Adipose tissue (tissue), 3 donors: ENCODE data around the gene MAGI2. TPM values are rescaled to one million over a fixed set of nuclear protein-coding genes. Genes with fewer than 3 reads are reported as not detected.
"Not testable (repeated sequence)": the region's sequence is repeated elsewhere in the genome, so short reads cannot be mapped to it uniquely, and the experiment has no call there.

ENCODE experiments used
- H3K27ac ChIP-seq: one replicate; pipeline ENCODE4 v1.5.1; 2013; ENCODE audit warnings: low read depth, low read length
- WGBS, 3 donors: extraction: QIAGEN DNeasy Blood & Tissue Kit; methylation state at CpG; one replicate each; pipeline ENCODE4 v1.1.7; 2013; 5-methylcytosine and 5-hydroxymethylcytosine counted together
- polyA plus RNA-seq, 3 donors: library from polyadenylated mRNA; stranded (reverse); fragments of 200-250 nt; gene quantifications; one replicate each; pipeline ENCODE4 v1.2.3, GENCODE V29; 2013
- donor health status: healthy with polysubstance abuse.
- donor health status: Bipolar disorder and iron deficiency.
- donor health status: healthy.

The MAGI2 gene
- polyA plus RNA-seq, 3 donors, result 0.81 to 3.2 (median 2.2) TPM

DNA sequence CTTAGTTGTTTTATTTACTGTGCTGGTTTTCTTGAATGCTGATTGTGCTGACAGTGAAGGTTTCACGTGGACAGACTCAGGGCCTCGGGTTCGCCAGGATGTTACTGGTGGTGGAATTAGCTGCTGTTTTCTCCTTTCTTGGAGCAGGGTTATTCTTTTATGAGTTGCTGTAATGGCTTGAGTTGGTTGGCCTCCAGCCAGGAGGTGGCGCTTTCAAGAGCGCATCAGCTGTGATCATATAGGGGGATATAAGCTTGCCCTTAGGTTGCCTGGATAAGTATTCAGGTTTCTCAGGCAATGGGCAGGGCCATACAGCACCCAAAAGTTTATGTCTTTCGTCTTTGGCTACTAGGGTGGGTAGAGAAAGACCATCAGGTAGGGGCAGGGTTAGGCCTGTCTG is 913.6 kb downstream of the MAGI2 start:
- H3K27ac ChIP-seq, result no peak overlapping the region
- WGBS, 3 donors, result 94 to 95% (median 95%) methylated on average over 6 of the region's 6 CpGs

DNA sequence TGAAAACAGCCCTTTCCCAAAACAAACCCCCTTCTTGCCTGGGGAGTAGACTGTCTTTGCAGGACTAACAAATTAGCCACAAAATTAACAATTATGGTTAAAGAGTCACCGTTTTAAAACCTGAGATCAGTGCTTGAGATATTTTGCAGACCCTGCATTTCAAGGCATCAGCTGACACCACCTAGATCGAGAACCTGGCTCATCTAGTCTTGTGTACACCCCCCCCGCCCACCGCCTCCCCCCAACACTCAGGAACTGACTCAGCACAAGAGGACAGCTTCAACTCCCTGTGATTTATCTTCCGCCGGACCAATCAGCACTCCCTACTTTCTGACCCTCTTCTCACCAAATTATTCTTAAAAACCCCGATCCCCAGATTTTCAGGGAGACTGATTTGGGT is 917.8 kb downstream of the MAGI2 start:
- no peak overlapping the region for H3K27ac ChIP-seq
- WGBS, 3 donors, result 63 to 71% (median 67%) methylated on average over 7 of the region's 7 CpGs

DNA sequence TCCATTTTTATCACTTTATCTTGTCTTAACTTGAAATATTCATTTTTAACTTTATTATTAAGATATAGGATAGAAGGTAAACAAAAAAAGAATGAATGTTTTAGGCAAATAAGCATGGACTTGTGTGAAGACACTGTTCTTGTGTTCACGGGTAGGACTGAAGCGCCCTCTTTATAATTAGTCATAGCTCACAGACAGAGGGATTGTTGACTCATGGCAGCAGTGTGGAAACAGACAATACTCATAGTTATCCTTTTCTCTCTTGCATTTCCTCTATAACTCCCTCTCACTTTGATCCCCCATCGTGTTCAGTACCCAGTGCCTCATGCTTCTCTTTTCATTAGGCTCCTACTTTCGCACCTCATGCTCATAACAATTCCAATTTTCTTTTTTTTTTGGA is 923.1 kb downstream of the MAGI2 start:
- no peak overlapping the region for H3K27ac ChIP-seq
- 68 to 81% (median 75%) methylated on average over 4 of the region's 4 CpGs for WGBS, 3 donors

DNA sequence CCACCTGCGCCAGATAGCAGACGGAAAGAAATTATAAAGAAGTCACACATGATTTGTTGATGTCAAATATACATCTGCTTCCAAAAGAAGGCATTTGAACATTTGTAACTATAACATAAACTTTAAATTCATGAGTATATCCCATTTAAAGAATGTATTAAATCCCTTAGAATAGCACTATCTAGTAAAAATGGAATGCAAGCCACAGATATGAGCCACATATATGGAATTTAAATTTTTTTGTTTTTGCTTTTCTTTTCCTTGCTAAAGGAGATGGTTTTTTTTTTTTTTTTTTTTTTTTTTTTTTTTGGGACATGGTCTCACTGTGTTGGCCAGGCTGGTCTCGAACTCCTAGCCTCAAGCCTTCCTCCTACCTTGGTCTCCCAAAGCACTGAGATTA is 924.1 kb downstream of the MAGI2 start:
- 70 to 83% (median 78%) methylated on average over 3 of the region's 3 CpGs for WGBS, 3 donors
- no peak overlapping the region for H3K27ac ChIP-seq

DNA sequence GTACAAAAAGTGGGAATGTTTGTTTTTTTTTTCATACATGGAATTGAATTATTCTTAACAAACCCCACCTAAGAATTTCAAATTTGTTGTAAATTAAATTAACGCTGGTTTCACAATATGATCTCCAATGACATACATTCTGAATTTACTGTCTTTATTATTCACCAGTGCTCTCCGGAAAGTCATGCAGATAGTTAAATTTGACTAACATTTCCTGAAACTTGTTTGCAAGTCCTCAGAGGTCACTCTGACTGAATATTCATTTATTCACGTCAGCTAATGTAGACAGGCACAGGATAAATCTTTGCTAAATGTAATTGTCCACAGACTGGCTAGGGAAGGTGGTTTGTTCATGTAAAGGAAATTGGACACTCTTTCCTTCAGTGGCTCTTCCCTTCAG is 924.5 kb downstream of the MAGI2 start:
- WGBS, 3 donors, result 66 to 75% (median 75%) methylated on average over 3 of the region's 3 CpGs
- no peak overlapping the region for H3K27ac ChIP-seq

DNA sequence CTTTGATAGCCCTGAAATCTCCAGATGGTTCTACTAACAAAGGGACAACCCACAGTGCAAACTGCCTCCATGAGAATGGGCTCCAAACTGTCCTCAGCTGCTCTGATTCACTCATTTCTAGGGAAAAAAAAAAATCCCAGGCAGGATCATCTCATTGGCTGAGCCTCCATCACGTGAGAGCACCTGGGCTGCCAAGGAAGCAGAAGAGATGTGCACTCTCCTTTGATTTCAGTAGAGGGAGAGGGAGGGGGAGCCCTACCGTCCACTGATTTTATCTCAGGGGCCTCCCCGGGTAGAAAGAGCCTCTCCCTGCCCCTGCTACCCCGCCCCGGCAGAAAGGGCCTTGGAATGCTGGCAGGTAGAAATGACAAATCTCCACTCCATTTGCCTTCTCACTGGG is 929.5 kb downstream of the MAGI2 start:
- no peak overlapping the region for H3K27ac ChIP-seq
- WGBS, 3 donors, result 44 to 68% (median 66%) methylated on average over 5 of the region's 5 CpGs

DNA sequence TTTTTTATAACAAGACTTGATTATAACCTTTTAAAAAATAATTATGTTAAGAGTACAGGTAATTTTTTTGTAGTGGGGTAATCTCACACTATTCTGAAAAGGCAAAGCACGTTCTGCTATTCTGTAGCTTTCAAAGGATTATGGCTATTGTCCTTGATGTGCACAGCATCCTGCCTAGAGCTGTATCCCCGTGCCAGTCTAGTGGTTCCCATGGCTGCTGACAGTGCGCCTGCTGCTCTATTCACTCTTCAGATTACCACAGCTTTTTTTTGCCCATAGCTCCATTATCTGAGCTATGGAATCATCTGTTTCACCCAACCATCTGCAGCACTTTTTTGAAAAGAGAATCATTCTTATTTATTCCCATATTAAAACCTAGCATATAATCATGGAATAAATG is 931.5 kb downstream of the MAGI2 start:
- 83 to 89% (median 89%) methylated on average over 3 of the region's 3 CpGs for WGBS, 3 donors
- no peak overlapping the region for H3K27ac ChIP-seq

DNA sequence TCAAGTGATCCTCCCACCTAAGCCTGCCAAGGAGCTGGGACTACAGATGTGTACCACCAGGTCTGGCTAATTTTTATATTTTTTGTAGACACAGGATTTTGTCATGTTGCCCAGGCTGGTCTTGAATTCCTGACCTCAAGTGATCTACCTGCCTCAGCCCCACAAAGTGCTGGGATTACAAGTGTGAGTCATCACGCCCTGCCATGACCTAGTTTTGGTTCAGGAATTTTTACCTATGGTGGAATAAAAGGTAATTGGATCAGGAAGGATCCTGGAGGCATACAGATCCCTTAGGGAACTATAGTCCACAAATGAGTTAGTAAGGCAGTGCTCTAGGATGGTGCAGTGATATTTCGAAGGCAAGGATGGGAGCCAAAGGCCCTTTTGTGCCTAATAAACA is 937.0 kb downstream of the MAGI2 start:
- no peak overlapping the region for H3K27ac ChIP-seq
- 86 to 94% (median 88%) methylated on average over 2 of the region's 2 CpGs for WGBS, 3 donors

DNA sequence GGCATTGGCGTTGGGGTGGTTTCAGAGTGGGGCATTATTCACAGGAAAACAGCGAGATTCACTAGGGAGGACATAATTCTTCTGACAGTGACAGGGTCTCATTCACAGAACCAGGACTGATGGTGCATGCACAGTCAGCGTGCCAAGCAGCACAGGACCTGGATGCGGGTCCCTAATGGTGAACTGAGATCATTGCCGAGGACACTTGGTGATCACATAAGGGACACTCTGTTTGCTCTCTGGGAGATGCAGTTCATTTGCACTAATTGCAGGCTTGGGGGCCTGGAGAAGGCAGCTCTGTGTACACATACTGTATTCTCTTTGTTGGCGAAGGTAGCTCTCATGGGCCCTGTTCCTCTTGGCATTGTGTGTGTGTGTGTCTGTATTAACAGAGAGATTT is 938.8 kb downstream of the MAGI2 start:
- H3K27ac ChIP-seq, result no peak overlapping the region
- WGBS, 3 donors, result 81 to 91% (median 90%) methylated on average over 6 of the region's 6 CpGs

DNA sequence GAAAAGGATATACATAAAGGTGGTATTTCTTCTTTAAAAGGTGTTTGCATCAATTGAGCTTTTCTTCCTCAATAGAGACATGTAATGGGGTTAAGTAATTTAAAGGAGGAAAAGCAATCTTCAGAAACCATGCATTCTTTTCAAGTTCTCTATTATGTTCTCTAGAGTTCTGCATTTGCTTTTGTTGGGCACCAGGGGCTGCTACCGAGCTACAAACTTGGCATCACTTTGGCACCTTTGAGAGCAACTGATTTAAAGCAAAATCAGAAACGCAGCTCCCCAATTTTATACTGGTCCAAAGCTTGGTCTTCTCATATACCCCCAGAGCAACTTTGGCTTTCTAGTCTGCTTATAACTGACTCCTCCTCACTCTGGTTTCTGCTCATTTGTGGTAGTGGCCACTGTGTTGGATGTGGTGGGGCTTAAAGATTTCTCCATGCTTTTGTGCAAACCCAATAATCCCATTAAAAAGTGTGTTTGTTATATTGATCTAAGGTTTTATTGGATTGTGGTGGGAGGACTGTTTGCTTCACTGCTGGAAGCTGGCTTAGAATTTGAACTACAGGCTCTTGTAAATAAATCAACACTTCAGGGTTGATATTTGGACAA is 942.8 kb downstream of the MAGI2 start:
- H3K27ac ChIP-seq, result no peak overlapping the region
- 5 to 10% (median 6%) methylated on average over 2 of the region's 2 CpGs for WGBS, 3 donors

DNA sequence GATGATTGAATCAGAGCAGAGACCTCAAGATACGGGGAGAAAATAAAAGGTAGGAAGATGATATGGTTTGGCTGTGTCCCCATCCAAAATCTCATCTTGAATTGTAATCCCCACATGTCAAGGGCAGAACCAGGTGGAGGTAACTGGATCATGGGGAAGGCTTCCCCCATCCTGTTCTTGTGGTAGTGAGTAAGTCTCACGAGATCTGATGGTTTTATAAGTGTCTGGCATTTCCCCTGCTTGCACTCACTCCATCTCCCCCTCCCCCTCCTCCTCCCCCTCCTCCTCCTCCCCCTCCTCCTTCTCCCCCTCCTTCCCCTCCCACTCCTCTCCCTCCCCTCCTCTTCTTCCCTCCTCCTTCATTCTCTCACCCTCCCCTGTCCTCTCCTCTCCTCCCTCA is 950.2 kb downstream of the MAGI2 start:
- WGBS, 3 donors, result 77 to 91% (median 89%) methylated on average over 2 of the region's 2 CpGs
- not testable (repeated sequence) for H3K27ac ChIP-seq

DNA sequence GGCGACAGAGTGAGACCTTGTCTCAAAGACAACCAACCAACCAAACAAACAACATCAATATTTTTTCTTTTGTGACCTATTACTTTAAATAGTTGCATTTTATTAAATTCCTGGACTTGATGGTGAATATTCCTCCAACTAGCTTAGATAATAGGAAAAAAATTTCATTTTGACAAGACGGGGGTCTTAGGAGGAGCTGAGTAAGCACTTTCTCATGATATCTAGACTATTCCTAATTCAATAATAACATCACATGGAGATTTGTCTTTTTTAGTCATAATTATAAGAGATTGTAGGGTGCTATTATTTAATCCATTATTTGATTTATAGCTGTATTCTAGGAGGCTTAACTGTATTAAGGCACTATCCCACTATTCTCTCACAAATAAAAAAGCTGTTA is 952.4 kb downstream of the MAGI2 start:
- no peak overlapping the region for H3K27ac ChIP-seq
- 89 to 93% (median 93%) methylated on average over 2 of the region's 2 CpGs for WGBS, 3 donors

DNA sequence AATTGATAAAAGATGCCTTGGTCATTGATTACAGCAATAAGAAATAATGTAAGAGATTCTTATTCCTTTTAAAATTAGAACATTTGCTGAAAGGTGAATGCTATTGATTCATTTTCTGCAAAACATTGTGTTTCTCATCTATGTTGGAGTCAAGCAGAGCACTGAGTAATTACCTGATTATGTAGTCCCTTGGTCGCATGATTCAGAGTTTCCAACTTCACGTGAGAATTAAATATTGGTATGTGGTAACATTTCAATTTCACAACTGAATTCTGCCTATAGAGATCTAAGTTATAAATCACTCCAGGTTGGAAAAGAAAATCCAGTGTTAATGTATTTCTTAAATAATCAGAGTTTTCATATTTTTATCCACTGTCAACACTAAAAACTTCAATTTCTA is 953.5 kb downstream of the MAGI2 start:
- H3K27ac ChIP-seq, result no peak overlapping the region
- 88 to 92% (median 91%) methylated on average over 2 of the region's 2 CpGs for WGBS, 3 donors

DNA sequence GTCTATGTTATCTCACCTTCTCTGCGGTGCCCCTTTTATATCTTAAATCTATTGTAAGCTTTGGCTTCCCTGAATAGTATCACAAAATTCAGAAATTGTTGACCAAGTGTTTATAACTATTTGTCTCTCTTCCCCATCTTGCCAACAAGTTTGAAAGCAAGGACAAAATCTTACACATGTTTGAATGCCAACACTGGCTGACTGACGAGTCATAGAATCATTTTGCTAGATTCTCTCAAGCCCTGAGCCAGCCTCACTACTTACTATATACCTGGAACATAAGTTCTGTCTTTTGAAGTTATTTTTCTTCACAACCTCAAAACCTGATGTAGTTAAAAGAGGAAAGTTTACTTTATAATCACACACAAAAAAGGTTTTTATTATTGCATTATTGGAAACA is 954.2 kb downstream of the MAGI2 start:
- H3K27ac ChIP-seq, result no peak overlapping the region
- WGBS, 3 donors, result 83 to 91% (median 87%) methylated on average over 2 of the region's 2 CpGs

DNA sequence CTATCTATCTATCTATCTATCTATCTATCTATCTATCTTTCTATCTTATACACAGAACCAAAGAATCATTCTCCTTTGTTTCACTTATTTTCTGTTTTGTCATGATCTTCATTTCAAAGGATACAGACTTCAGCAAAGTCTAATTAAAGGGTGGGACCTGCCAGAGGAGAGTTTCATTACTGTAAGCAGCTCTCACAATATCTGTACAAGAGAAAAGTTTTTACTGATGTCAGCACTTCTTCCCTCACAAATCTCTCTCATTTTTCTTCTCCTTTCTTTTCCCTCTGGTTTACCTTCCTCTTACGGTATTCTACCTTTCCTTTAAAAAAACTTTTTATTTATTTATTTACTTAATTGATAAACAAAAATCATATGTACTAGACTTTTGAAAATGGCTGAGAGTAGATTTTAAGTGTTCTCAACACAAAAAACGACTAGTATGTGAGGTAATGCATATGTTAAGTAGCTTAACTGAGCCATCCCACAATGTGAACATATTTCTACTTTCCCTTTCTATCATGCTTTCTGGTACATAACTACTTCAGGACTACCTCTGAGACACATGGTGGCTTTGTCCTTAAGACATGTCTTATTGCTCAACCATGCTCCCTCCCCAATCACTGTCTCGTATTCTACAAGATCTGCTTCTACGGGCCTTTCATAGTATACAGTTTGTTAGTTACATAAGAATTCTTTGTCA is 955.6 kb downstream of the MAGI2 start:
- 74 to 86% (median 82%) methylated on average over 4 of the region's 4 CpGs for WGBS, 3 donors
- H3K27ac ChIP-seq, result no peak overlapping the region

DNA sequence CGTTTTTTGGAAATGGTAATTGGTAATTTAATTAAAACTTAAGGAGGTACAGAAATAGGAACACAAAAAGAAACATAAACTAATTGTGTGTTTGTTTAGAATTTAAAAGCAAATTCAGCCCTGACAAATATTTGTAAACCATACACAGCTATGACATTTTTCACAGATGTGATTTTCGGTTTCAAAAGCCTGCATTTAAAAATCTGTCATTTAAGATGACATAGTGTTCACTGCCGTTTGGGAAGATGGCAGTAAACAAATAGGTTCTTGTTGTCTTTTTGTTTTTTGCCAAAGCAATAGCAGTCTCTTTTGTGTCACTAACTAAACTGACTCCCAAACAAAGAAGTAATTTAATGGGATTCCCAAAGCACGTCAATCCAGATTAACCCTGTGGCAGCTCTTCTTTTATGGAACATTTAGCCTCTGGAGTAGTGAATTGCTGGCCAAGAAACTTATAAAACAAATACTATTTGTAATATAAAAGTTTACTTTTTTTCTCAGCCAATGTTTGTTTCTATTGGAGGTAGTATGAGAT is 957.3 kb downstream of the MAGI2 start:
- no peak overlapping the region for H3K27ac ChIP-seq
- WGBS, 3 donors, result 54 to 71% (median 61%) methylated on average over 4 of the region's 4 CpGs

DNA sequence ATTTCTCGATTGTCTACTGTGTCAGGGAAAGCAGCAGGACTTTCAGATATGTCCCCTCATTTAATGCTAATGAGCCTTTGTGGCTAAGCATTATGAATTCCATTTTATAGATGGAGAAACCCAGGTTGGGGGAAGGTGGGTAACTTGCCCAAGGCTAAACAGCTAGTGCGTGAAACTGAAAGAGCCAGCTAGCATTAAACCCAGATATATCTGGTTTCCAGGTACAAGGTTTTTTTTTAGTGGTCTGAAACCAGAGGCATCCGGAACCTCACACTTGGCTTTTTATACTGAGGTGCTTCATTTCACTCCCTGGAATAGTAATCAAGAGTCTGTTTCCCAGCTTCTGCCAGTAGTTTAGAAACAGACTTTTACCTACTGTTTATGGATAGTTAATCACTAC is 960.1 kb downstream of the MAGI2 start:
- 89 to 93% (median 91%) methylated on average over 3 of the region's 3 CpGs for WGBS, 3 donors
- no peak overlapping the region for H3K27ac ChIP-seq

DNA sequence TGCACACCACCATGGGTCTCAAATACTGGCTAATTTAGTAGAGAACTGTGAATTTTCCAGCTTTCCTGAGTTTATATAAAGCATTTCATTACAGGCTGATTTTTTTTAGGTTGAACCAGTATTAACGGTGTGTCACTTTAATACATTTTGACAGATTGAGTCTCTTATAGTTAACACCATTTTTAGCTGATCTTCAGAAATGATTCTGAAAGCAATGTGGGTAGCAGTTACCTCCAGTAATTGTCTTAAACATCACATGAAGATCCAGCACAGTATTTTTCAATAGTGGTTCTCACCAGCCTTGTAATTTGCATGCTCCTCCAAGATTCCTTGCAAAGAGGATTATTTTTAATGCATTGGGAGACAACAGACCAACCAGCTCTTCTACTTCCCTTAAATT is 961.3 kb downstream of the MAGI2 start:
- H3K27ac ChIP-seq, result no peak overlapping the region
- 90 to 91% (median 90%) methylated on average over 1 of the region's 1 CpG for WGBS, 3 donors

DNA sequence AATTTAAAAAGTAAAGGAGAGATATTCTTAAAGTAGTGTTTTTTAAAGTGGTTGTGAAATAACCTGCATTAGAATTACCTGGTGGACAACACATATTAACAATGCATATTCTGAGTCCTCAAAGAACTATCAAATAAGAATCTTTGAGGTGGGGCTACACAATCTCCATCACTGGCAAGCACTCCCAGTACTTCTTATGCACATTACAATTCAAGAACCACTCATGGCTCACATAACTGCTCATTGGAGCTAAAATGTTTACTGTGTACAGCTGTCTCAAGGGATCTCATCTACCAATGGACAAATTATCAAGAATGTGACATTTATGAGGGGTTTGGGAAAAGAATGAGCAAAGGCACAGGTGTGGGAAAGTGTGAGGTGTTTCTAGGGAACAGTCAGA is 962.9 kb downstream of the MAGI2 start:
- H3K27ac ChIP-seq, result no peak overlapping the region
